Body of pancreas (tissue), 4 donors: ENCODE data around the gene LEMD2. TPM values are rescaled to one million over a fixed set of nuclear protein-coding genes. Genes with fewer than 3 reads are reported as not detected.
A peak's percentile ranks its signal among the peaks of the same experiment; 100 is the strongest.

Source experiments
- ATAC-seq: fragments of 150-250 bp; one replicate; pipeline ENCODE4 v1.9.1; 2016
- DNase-seq, 4 donors: peaks; one replicate each; pipeline ENCODE4 v3.0.0-alpha.2; 2019
- H3K27ac ChIP-seq, 4 donors: fragments of 200-600 bp; sonication (generic); 1 replicate in 3 of 4; 2 replicates in 1 of 4; pipeline versions ENCODE4 v1.5.1 to v1.6.1; 2016 to 2019; ENCODE audit warnings: mild to moderate bottlenecking in 1 of 4, mixed read lengths in 1 of 4, moderate library complexity in 1 of 4
- H3K27me3 ChIP-seq, 2 donors: fragments of 200-600 bp; sonication (generic); one replicate each; pipeline ENCODE4 v1.6.0; 2016; ENCODE audit warnings: mild to moderate bottlenecking in 1 of 2
- H3K36me3 ChIP-seq, 2 donors: fragments of 200-600 bp; sonication (generic); replicated peaks in 1 of 2; 2 replicates each; pipeline ENCODE4 v1.5.1; 2016; ENCODE audit warnings: low read depth in 2 of 2; ENCODE audit not compliant: insufficient read depth in 1 of 2
- H3K4me1 ChIP-seq: fragments of 200-600 bp; sonication (generic); one replicate; pipeline ENCODE4 v1.6.0; 2016
- H3K4me3 ChIP-seq, 2 donors: fragments of 200-600 bp; sonication (generic); 1 replicate in 1 of 2; 2 replicates in 1 of 2; pipeline ENCODE4 v1.5.1; 2016 to 2019
- H3K9me3 ChIP-seq, 3 donors: fragments of 200-600 bp; sonication (generic); 1 replicate in 2 of 3; 2 replicates in 1 of 3; pipeline ENCODE4 v1.5.1; 2016
- POLR2A ChIP-seq, 3 donors: fragments of 450-650 bp; IDR thresholded peaks; one replicate each; pipeline ENCODE4 v1.6.1; 2016; ENCODE audit warnings: antibody characterized with exemption in 3 of 3, mild to moderate bottlenecking in 2 of 3
- WGBS, 2 donors: methylation state at CpG; one replicate each; pipeline ENCODE4 v1.1.5; 2017; 5-methylcytosine and 5-hydroxymethylcytosine counted together
- intact Hi-C: fragments of 100-400 bp; cut with DNase I; formaldehyde crosslinking; loops from one replicate; pipeline ENCODE4 v1.15.1; 2023
- total RNA-seq, 2 donors: library from RNA; depleted of rRNA; stranded (reverse); fragments of >200 nt; gene quantifications; one replicate each; pipeline ENCODE4 v1.1.0, GENCODE V29; 2016
- TF ChIP-seq, protein P1 (sequence below), 7 experiments: fragments of 450-650 bp in 4 of 7; fragments of 200-600 bp in 3 of 7; sonication (generic) in 3 of 7; IDR thresholded peaks; one replicate each; pipeline ENCODE4 v1.5.1; 2016 to 2019; ENCODE audit warnings: antibody characterized with exemption in 7 of 7

Gene LEMD2
- total RNA-seq, 2 donors from 2014 or later: 32.7 to 48.8 TPM

DNA sequence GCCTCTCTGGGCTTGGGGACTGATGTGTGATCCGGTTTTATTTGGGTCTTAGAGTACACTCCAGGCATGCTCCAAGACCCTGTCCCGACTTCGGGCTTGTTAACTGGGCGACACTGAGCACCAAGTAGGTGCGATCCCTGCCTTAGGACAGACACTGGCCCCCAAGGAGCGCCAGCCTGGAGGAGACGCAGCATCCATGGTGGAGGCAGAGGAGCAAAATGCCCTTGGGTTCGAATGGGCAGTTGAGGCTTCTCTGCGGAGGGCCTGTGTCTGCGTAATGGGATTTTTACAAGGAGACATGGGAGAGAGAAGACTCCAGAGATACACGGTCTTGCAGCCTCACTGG lies 593 bp upstream of the LEMD2 start:
- Histone ChIP-seq H3K27me3 (no peaks in the 10 kb centered on the region), H3K9me3 (no peaks in the 10 kb centered on the region), H3K36me3 (peaks cover 0 to 1% of the 10 kb centered on the region in 2 donors), H3K27ac (peak overlapping the region in 2 of 4 donors; percentile 91 to 94), H3K4me1 (peaks cover 38% of the 10 kb centered on the region), H3K4me3 (no peak overlapping the region)
- WGBS, 2 donors: 90 to 94% methylated on average over 11 of the region's 11 CpGs
- DNase-seq (no peak), ATAC-seq (no peak)
- no peak for TF ChIP-seq POLR2A (IDR thresholded peaks at IDR 0.05)
- TF ChIP-seq, protein P1, sequence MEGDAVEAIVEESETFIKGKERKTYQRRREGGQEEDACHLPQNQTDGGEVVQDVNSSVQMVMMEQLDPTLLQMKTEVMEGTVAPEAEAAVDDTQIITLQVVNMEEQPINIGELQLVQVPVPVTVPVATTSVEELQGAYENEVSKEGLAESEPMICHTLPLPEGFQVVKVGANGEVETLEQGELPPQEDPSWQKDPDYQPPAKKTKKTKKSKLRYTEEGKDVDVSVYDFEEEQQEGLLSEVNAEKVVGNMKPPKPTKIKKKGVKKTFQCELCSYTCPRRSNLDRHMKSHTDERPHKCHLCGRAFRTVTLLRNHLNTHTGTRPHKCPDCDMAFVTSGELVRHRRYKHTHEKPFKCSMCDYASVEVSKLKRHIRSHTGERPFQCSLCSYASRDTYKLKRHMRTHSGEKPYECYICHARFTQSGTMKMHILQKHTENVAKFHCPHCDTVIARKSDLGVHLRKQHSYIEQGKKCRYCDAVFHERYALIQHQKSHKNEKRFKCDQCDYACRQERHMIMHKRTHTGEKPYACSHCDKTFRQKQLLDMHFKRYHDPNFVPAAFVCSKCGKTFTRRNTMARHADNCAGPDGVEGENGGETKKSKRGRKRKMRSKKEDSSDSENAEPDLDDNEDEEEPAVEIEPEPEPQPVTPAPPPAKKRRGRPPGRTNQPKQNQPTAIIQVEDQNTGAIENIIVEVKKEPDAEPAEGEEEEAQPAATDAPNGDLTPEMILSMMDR (IDR thresholded peaks at IDR 0.05): no peak
- intact Hi-C loops: no loop called here

DNA sequence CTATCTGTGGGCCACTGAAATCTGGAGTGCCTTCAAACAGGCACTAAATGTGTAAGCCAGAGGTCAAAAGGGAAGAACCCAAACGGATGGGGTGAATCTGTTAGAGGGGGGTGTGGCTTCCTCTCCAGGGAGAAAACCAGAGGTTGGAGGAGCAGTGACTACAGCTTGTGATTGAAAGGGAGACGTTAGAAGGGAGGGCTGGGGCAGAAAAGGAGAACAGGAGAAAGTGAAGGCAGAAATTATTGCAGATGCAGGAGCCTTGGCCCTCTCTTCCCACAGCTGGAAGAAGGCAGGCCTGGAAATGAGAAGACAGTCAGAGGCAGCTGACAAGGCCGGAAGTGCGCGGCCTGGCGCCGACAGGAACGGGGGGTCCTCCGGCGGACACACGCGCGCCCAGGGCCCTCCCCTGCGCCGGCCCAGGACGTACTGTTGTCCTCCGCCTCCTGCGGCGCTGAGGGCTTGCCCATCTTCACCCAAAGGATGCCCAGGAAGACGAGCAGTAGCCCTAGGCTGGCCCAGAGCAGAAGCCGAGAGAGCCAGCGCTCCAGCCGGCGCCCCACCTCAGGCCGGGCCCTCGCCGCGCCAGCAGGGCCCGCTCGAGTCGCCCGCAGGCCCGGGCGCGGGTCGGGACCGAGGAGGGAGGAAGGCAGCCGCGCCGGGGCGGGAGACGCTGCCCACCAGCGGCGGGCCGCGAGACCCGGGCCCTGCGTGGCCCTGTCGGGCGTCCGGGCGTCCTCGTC lies 806 bp downstream of the LEMD2 start:
- TF ChIP-seq POLR2A (IDR thresholded peaks at IDR 0.05): peak; percentile 17 to 68 (median 44)
- TF ChIP-seq, protein P1 (IDR thresholded peaks at IDR 0.05): peak in 1 of 7 experiments; percentile 7
- 0 to 1% methylated on average over 9 to 43 of the region's 53 CpGs for WGBS, 2 donors
- Histone ChIP-seq H3K9me3 (no peaks in the 10 kb centered on the region), H3K27ac (peak overlapping the region; percentile 86 to 94 (median 90)), H3K36me3 (peaks cover 8 to 11% of the 10 kb centered on the region in 2 donors), H3K27me3 (no peaks in the 10 kb centered on the region), H3K4me3 (peak overlapping the region; percentile 60 to 83), H3K4me1 (peaks cover 38% of the 10 kb centered on the region)
- ATAC-seq (peak; percentile 41), DNase-seq (peak; percentile 43 to 72 (median 65))
- intact Hi-C loops: no loop called here

DNA sequence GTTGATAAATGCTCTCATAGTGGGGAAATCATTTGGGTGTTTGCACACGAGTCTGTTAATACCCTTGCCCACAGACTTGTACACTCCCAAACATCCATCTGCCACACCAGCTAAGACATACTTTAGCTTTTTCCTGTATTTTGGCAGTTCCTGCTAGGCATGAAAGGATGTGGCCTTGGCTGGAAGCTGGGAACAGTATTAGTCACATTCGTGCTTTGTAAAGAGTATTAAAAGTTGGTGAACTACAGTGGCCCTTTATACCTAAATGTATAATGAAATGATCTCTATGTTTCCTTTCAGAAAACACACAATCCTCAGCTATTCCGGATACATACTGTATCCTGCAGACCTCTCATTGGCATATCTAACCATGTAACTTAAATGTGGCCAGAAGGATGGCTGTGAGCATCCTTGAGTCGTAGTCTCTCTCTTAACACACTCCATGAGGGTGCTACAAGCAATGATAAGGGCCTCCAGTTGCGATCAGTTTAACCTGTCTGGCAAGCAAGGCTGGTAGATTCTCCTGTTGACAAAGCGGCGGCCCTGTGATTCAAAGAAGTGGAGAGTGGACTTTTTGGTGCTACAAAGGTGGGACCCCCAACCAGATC lies 1.5 kb downstream of the LEMD2 start:
- H3K27ac ChIP-seq: peak overlapping the region in 3 of 4 donors; percentile 86 to 94 (median 91)
- DNase-seq: no peak
- TF ChIP-seq POLR2A (IDR thresholded peaks at IDR 0.05): no peak
- TF ChIP-seq, protein P1 (IDR thresholded peaks at IDR 0.05): no peak
- intact Hi-C loops: no loop called here
- peak overlapping the region in 1 of 2 donors; percentile 83 for H3K4me3 ChIP-seq
- no peak for ATAC-seq
- peaks cover 38% of the 10 kb centered on the region for H3K4me1 ChIP-seq
- peaks cover 8 to 15% of the 10 kb centered on the region in 2 donors for H3K36me3 ChIP-seq
- WGBS, 2 donors: 14 to 23% methylated on average over 6 to 7 of the region's 7 CpGs
- no peaks in the 10 kb centered on the region for H3K27me3 ChIP-seq
- no peaks in the 10 kb centered on the region for H3K9me3 ChIP-seq

DNA sequence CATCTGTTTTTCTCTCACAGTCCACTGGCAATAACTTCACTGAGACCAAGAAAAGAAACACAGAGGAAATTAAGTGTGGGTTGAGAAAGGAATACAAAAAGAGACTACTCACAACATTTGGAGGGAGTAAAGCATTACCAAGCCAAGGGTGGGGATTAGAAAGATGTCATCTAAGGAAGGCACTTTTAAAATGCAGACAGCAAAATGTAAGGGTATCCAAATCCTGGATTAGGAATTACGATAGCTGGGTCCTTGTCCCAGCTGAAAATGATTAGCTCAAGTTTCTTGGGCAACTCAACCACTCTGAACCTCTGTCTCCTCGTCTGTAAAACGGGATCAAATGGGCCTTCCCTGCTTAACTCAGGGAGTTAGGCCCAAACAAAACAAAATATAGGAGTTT lies 2.2 kb downstream of the LEMD2 start:
- Histone ChIP-seq H3K36me3 (peaks cover 8 to 18% of the 10 kb centered on the region in 2 donors), H3K9me3 (no peaks in the 10 kb centered on the region), H3K4me1 (peaks cover 38% of the 10 kb centered on the region), H3K4me3 (no peak overlapping the region), H3K27ac (no peak overlapping the region), H3K27me3 (no peaks in the 10 kb centered on the region)
- DNase-seq (no peak), ATAC-seq (no peak)
- 54 to 60% methylated on average over 3 of the region's 3 CpGs for WGBS, 2 donors
- TF ChIP-seq POLR2A (IDR thresholded peaks at IDR 0.05): no peak
- TF ChIP-seq, protein P1 (IDR thresholded peaks at IDR 0.05): no peak
- intact Hi-C loops: no loop called here
